NCI-H2081 (cell line): ENCODE results near the gene SEMA5B.

Experiments used
- DNase-seq, 2 experiments: peaks; one replicate each; lab custom pipeline; 2025; lab: John Stamatoyannopoulos, UW

SEMA5B gene

GRCh38 chr3:122942937-122943827 is 84.4 kb downstream of the SEMA5B start:
- peak; percentile 70 to 84 for DNase-seq

GRCh38 chr3:122942239-122942638 is 85.3 kb downstream of the SEMA5B start:
- DNase-seq: no peak

- peak in 1 of 2 experiments; percentile 22 for DNase-seq
These were observed 86.0 kb downstream of the SEMA5B start for GRCh38 chr3:122941228-122942206.

- DNase-seq: no peak
These were observed 86.9 kb downstream of the SEMA5B start for GRCh38 chr3:122940628-122941086.

- DNase-seq: no peak
These were observed 88.7 kb downstream of the SEMA5B start for GRCh38 chr3:122938783-122939425.

- no peak for DNase-seq
These were observed 89.8 kb downstream of the SEMA5B start for GRCh38 chr3:122937745-122938144.

- no peak for DNase-seq
These were observed 90.6 kb downstream of the SEMA5B start for GRCh38 chr3:122936986-122937385.

GRCh38 chr3:122936335-122936734 is 91.2 kb downstream of the SEMA5B start:
- no peak for DNase-seq

GRCh38 chr3:122934251-122934650 is 93.3 kb downstream of the SEMA5B start:
- DNase-seq: no peak

GRCh38 chr3:122932251-122932967 is 95.2 kb downstream of the SEMA5B start:
- DNase-seq: no peak

GRCh38 chr3:122931636-122932035 is 95.9 kb downstream of the SEMA5B start:
- DNase-seq: no peak

GRCh38 chr3:122930063-122930997 is 97.2 kb downstream of the SEMA5B start:
- DNase-seq: no peak

GRCh38 chr3:122929188-122930062 is 98.1 kb downstream of the SEMA5B start:
- no peak for DNase-seq

GRCh38 chr3:122928396-122929187 is 99.0 kb downstream of the SEMA5B start:
- DNase-seq: no peak

GRCh38 chr3:122927726-122928125 is 99.8 kb downstream of the SEMA5B start:
- no peak for DNase-seq

- DNase-seq: no peak
These were observed 100.8 kb downstream of the SEMA5B start for GRCh38 chr3:122926811-122927210.

- no peak for DNase-seq
These were observed 101.2 kb downstream of the SEMA5B start for GRCh38 chr3:122926322-122926721.

GRCh38 chr3:122925756-122926155 is 101.8 kb downstream of the SEMA5B start:
- DNase-seq: no peak
